AG20443 (cell line): ENCODE measurements around the gene SP4.

Experiments used
- DNase-seq: peaks from one replicate; pipeline ENCODE4 v3.0.0; 2012; ENCODE audit warnings: low spot score, mixed read lengths

The SP4 gene

DNA sequence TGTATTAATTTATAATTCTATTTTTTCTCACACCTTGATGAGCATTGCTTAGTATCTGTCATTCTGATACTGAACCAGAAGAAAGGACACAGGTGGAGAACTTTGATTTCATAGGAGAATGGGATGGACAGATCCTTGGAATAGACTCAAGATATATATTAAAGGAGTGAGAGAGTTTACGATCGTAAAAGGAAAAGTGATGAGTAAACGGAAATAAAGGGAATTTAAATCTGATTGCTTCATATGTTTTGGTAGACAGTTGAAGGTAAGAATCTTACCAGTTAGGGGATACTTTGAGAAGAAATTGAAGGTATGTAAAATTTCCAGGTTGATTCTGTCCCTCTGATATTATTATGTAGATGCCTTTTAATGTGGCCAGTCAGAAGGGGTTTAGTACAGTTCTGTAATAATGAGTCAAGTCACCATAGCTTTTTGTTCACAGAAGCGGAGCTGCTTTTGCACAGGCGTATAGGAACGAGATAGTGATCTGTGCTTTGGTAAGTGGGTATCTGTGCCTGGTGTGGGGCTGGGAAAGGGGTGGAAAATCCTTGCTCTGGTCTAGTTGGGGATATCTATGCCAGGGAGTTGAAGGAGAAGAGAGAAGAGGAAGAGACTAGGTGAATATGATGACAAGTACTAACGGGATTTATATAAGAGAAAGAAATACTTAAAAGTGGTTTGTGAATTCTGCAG lies 15.4 kb downstream of the SP4 start:
- no peak for DNase-seq

DNA sequence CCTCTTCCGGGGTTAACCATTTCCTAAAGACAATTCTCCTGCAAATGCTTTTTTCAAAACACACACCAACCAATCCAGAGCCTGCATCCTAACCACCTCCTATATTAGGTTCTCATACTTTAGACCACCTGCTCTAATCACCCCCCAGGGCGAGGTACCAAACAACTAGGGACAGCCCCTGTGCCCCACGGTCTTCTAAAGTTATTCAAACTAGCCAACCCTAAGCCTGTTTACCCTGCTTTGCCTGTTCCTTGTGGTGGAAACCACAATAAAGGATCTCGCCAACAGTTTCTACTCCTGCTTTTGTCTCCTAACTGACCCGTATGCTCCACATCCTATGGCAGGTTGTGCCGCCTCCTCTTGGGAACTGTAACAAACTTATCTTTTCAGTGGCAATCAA lies 21.1 kb downstream of the SP4 start:
- no peak for DNase-seq

DNA sequence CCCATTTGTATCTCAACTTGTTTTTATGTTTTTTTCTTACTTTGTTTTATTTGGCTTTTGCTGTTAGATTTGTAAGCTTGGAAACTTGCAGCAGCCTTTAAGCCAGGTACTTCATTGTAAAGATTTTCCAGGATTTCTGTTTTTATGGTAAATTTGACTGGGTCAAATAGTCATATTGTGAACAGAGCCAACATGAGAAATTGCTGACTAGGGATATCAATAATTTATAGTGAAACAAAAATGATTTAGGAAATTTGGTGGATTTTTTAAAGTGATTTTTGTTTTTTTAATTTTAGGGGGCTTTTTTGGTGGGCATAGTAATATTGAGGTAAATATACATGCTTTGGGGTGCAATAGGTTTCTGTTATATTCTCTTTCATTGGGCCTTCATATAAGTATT lies 22.2 kb downstream of the SP4 start:
- DNase-seq = no peak

DNA sequence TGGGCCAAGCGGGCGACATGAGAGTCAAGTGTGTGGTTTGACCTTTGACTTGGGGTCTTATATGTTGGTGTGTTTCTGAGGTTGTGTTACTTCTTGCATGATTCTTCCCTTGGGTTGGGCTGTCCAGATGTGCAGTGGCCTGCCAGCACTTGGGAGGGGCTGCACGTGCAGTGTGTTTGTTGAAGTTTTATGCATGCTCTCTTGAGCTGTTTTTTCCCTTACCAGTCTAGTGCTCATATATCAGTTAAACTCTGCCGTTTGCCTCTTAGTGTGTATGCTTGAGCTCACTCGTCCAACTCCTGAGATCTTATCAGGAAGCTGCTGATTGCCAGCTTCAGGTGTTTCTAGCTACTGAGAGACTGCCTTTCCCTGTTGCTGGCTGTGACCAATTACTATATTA lies 23.1 kb downstream of the SP4 start:
- DNase-seq = no peak

DNA sequence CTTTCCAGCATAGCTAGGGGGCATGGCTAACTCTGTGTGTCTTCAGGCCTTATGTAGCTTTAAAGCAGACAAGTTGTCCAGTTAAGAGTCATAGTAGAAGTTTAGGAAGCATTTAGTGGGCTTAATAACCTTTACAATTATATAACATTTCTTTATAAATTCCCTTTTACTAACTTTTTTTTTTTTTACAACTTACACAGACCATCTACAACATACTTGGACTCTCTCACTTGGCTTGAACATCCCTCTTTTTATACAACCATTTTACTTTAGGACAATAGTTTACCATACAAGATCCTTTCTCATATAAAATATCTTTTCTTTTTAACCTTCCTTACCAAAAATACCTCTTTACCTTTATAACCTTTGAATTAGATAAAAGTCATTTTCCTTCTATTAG lies 26.3 kb downstream of the SP4 start:
- DNase-seq = no peak

DNA sequence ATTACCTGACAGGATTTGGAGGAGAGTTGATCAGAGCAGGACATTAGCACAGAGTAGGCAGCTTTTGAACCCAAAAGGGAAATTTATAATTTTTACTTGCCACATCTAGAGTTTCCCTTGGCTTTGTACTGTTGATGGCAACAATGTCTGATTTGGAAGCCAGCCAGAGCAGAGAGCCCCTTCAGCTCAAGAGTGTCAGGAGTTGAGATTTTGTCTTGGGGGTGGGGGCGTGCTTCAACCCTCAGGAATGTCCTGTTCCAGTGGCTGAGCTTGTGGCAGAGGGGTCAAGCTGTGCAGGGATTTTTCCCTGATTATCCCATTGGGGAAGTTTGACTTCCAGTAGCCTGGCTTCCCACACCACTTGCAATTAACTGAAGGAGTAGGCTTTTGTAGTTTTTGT lies 27.0 kb downstream of the SP4 start:
- no peak for DNase-seq

DNA sequence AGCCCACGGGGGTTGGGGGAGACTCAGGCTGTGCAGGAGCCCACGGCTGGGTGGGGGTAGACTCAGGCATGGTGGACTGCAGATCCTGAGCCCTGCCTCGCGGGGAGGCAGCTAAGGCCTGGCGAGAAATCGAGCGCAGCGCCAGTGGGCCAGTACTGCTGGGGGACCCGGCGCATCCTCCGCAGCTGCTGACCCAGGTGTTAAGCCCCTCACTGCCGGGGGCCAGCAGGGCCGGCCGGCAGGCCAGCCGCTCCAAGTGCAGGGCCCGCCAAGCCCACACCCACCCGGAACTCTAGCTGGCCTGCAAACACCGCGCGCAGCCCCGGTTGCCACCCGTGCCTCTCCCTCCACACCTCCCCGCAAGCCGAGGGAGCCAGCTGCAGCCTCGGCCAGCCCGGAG lies 33.4 kb downstream of the SP4 start:
- DNase-seq = no peak

DNA sequence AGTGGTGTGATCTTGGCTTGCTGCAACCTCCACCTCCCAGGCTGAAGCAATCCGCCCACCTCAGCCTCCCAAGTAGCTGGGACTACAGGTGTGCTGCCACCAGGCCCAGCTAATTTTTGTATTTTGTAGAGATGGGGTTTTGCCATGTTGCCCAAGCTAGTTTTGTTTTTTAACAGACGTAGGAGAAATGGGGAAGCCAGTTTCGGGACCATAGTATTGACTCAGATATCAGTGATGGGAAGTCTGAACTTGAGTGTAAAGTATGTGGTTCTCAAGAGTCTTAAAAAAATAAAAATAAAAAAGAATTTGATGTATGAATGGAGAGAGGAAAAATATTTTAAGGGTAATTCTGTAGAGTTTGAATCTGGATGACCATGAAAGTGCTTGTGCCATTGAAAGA lies 34.2 kb downstream of the SP4 start:
- DNase-seq = no peak

DNA sequence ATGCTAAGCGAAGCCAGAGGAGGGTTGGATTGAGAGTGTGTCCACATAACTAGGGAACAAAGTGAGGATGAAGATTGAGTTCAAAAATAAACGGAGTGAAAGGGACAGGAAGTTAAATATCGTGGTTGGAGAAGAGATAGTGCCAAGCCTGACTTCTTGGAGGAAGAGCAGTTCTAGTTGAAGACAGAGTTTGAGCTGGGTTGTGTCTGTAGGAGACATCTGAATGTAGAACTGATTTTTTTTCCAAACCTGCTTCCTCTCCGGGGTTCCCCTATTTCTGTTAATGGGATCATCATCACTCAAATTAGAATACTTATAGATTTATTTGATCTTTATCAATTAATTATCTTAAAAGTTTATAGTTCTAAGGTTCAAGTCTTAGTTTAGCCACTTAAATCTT lies 35.6 kb downstream of the SP4 start:
- no peak for DNase-seq

DNA sequence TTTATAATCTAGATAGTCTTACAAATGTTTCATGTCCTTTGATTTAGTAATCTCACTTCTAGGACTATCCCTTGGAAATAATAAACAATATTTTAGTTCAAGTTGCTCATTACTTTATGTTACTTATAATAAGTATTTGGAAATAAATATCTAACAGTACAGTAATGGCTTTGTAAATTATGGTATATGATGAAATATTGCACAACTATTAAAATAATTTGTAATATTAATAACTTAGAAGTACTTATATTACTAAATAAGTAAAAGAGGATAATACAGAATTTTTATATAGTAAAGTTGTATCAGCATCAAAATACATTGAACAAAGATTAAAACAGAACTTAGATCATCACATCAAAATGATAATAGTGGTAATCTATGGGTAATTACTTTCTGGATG lies 41.1 kb downstream of the SP4 start:
- no peak for DNase-seq

DNA sequence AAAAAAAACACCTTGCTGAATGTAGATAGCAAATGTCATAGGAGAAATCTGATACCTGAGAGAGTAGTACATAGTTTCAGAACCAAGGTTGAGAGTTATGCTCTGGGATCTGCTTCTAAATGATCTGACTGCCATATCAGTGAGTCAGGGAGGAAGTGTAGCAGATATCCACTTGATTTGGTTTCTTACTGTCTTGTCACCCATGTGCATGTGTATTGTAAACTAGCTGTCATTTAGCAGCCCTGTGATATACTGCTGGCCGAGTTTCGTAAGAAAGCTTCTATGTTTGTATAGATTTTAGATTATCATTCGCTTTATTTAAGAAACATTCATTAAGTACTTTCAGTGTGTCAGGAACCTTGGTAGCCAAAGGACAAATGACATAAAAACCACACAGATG lies 42.0 kb downstream of the SP4 start:
- DNase-seq = no peak

DNA sequence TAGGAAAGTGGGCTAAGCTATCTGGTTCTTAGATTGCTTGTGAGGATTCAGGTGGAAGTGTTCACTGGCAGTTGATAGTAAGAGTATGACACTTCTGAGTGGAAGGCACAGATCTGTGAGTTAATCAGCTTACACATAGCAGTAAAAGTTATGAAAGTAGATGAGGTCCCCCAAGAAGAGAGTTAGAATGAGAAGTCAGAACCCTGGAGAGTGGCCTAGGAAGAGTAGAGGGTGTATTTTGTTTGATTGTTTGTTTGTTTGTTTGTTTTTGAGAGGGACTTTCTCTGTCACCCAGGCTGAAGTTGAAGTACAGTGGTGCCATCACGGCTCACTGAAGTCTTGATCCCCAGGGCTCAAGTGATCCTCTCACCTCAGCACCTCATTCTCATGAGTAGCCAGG lies 44.1 kb downstream of the SP4 start:
- no peak for DNase-seq

DNA sequence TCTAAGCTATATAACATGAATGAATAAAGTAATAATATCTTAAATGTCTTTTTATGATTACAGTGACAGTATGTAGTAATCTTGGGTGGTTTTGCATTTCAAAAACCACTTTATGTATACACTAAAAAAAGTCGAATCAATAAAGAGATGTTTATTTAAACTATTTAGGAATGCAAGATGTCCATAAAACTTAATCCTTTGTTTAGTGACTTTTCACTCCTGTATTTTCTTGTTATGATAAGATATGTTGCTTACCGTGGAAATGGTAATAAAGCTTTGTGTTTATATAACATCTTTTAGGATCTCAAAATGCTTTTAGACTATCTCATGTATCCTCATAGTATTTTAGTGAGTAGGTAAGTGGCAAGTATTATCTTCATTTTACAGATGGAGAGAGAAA lies 48.5 kb downstream of the SP4 start:
- no peak for DNase-seq

DNA sequence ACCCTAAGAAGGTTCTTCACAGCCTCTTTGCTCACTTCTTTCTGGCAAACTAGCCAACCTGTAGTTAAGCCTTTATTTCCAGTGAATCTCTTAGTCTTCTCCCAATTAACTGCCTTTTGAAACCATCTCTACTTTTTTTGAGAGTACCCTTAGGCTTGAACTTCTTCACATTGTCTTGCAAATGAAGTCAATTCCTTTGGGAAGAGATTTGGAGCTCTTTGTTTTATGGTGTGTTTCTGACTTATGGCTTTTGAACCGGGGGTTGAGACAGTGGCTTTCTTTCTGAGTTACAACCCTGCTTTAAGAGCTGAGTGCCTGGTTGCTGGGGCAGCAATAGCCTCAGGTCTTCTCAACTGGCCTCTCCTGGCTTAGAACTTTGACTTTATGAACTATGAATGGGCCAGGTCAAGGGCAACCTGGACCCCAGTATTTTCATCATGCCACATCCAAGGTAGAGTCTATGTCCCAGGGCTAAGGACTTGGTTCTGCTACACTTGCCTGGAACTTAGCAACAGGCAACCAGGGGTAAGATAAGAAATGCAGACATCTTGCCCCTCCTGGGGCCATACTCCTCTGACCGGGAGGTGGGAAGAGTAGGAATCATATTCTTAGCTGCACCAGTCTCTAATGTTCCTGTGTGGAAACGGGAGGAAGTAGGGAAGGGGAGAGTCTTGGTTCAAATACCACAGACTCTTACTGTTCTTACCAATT lies 53.0 kb downstream of the SP4 start:
- DNase-seq = no peak

DNA sequence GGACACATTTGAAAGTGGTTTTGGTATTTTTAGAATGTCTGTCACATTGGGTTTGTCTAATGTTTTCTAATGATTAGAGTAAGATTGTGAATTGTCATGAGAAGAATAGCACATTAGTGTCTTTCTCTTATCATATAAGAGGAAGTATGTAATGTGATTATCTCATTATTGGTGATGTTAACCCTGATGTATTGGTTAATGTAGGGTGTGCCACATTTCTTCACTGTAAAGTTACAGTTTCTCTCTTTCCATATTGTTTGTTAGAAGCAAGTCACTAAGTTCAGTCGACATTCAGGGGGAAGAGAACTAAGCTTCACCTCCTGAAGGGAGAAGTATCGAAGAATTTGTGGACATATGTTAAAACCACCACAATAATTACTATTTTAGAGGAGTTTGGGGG lies 58.6 kb downstream of the SP4 start:
- DNase-seq = no peak

DNA sequence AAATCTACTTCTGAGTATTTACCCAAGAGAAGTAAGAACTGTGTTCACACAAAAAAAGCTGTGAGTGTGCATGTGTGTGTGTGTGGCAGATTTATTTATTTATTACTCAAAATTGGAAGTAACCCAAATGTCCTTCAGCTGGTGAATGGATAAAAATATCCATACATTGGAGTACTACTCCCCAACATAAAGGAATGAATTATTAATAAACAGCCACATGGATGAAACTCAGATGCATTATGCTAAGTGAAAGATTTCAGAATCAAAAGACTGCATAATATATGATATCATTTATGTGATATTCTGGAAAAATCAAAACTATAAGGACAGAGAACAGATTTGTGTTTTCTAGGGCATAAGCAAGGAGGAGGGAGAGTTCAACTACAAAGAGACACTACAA lies 67.8 kb downstream of the SP4 start:
- DNase-seq = no peak

DNA sequence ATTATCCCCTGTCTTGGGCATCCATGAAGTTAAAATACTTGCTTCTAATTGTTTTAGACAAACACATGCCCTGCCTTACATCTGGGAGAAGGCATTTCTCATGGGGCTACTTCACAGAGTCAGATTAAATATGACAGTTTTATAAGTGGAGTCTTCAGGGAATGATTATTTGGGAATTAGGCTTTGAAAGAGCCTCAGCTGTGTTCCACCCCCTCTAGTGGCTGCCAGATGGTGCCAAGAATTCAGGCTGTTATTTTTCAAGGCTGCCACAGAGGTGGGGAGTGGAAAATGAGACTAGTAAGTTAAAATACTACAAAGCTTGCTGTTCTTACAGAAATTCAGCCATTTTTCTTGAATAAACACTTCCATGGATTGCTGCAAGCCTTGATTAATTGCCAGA lies 69.2 kb downstream of the SP4 start:
- peak; percentile 8 for DNase-seq

DNA sequence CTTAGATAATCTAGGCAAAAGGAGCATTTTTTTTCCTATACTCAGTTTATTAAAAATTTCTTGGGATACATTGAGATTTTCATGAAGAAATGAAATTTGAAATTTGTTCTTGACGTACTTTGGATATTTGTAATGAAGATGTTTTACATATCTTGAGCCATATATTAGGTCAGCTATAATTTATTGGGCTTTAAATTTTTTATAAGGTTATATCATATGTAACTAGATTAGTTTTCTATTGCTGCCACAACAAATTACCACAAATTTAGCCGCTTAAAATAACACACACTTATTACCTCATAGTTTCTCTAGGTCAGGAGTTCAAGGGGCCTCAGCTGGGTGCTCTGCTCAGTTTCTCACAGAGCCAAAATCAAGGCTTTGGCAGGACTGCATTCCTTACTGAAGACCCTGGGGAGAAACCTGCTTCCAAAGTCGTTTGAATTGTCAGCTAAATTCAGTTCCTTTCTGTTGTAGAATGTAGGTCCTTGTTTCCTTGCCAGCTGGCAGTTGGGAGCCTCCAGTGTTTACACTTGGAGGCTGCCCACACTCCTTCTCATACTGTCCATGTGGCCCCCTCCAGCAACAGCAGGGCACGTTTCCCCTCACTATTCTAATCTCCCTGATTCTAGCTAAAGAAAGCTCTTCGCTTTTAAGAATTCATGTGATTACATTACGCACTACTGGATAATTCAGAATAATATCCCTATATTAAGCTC lies 72.4 kb downstream of the SP4 start:
- no peak for DNase-seq

DNA sequence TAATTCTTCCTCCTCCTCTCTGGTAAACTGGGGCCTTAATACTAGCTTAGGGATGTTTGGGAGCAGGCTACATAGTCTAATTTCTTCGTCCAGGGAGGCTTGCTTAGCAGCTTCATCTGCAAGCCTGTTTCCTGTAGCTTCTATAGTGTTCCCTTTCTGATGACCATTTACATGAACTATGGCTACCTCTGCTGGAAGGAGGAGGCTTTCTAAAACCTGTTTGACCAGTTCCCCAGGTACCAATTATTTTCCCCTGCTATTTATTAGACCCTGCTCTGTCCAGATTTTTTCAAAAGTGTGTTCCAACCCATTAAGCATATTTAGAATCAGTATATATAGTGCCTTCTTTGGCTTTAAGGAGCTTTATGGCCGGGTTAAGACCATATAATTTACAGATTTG lies 76.1 kb downstream of the SP4 start:
- no peak for DNase-seq

DNA sequence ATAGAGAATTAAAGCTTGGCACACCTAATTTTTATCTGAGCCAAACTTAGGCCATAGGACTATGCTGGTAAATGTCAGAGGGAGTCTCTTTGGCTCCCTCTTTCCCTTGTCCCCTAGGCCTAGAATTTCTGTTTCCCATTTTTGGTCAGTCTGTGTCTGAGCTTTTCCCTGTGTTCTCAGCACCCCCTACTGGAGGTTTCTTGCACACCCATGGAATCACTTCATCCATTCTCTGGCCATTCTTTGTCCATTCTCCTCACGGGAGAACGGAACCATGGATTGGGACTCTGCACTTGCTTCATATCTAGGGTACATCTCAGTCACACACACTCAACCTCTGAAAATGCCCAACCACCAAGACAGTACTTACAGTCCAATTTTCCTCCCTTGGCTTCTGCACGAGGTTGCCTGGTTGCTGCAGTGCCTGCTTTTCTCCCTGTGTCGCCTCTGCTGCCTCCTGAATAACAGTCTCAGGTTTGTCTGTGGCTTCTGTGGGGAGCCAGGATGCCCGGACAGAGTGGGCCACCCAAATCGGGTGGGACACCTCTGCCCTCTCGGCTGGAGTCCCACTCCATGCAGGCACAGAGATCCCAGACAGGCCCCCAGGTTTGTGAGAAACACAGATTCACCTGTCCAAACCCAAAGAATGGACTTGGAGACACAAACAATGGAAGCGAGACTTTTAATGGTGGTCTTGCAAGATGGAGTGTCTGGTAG lies 79.9 kb downstream of the SP4 start:
- peak; percentile 40 for DNase-seq

DNA sequence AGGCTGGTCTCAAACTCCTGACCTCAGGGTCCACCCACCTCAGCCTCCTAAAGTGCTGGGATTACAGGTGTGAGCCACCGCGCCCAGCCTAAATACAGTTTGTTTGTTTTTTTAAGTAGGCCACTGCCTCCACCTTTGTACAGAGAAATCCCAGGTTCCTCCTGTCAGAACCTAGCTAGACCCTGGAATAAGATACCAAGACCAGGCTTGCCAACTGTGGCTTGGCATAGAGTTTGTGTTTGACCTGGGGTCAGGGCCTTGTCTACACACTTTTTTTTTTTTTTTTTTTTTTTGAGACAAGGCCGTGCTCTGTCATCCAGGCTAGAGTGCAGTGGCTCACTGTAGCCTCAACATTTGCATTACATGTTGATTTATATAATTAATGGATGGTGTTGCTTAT lies 80.7 kb downstream of the SP4 start:
- DNase-seq = no peak

DNA sequence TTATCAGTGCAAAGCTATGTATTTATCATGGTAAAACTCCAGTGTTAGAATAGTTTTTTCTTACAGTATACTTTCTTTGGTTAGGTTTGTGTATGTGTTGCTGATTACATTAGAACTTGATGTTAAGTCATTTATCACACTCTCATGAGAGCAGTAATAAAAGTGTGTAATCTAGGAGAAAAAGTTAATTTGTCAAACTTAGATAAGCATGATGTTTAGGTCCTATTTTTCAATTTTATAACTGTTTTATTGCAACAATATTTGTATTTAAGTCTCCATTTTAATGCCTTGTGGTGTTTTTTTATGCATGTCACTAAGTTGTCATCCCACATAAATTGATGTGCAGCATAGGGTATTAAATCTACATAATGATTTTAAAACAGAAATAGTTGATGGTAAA lies 86.2 kb downstream of the SP4 start:
- no peak for DNase-seq

DNA sequence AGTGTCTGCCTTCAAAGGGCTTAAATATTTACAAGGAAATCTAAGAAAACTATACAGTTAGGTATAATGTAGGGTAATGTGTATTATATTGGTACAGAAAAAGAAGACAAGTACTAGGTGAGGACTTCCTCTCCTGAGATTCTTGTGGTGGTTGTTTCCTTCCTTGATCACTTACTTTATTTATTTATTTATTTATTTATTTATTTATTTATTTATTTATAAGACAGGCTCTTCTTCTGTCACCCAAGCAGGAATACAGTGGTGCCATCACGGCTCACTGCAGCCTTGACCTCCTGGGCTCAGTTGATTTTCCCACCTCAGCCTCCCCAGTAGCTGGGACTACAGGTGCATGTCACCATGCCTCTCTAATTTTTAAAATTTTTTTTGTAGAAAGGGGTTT lies 96.8 kb downstream of the SP4 start:
- DNase-seq = no peak
